Osteoblast (primary cell): ENCODE data around the gene CMYA5. TPM values are rescaled to one million over a fixed set of nuclear protein-coding genes. Genes with fewer than 3 reads are reported as not detected.

Experiments
- DNase-seq: peaks from one replicate; pipeline ENCODE4 v3.0.0; 2011; ENCODE audit warnings: low spot score, mixed read lengths; ENCODE audit not compliant: insufficient read length; ENCODE audit errors: missing footprints
- H2AFZ ChIP-seq: 2 replicates; pipeline ENCODE4 v1.6.0; 2011; ENCODE audit warnings: mild to moderate bottlenecking, low read length
- H3K27ac ChIP-seq: 2 replicates; pipeline ENCODE4 v1.5.1; 2011; ENCODE audit warnings: mild to moderate bottlenecking, low read depth, low read length, moderate library complexity
- H3K27me3 ChIP-seq: 2 replicates; pipeline ENCODE4 v1.6.0; 2012; ENCODE audit warnings: mild to moderate bottlenecking, control low read depth, inconsistent platforms, low read length, moderate library complexity; ENCODE audit not compliant: insufficient read depth
- H3K36me3 ChIP-seq: 2 replicates; pipeline ENCODE4 v1.5.1; 2011; ENCODE audit warnings: mild to moderate bottlenecking, low read length, control low read depth, moderate library complexity; ENCODE audit not compliant: insufficient read depth
- H3K4me1 ChIP-seq: 2 replicates; pipeline ENCODE4 v1.5.1; 2011; ENCODE audit warnings: mild to moderate bottlenecking, low read length, control low read depth, moderate library complexity; ENCODE audit not compliant: insufficient read depth
- H3K4me2 ChIP-seq: 2 replicates; pipeline ENCODE4 v1.6.0; 2011; ENCODE audit warnings: mild to moderate bottlenecking, low read length; ENCODE audit not compliant: insufficient read depth
- H3K4me3 ChIP-seq: fragments of 200-600 bp; sonication (generic); 3 replicates; pipeline ENCODE4 v1.5.1; 2012; ENCODE audit warnings: mild to moderate bottlenecking, low read length, inconsistent platforms; ENCODE audit not compliant: insufficient read depth
- H3K79me2 ChIP-seq: 2 replicates; pipeline ENCODE4 v1.6.0; 2012; ENCODE audit warnings: mild to moderate bottlenecking, low read length, control low read depth, inconsistent platforms; ENCODE audit not compliant: insufficient read depth
- H3K9me3 ChIP-seq: 2 replicates; pipeline ENCODE4 v1.5.1; 2011; ENCODE audit warnings: low read depth, low read length, control low read depth
- H4K20me1 ChIP-seq: 2 replicates; pipeline ENCODE4 v1.6.0; 2012; ENCODE audit warnings: mild to moderate bottlenecking, low read length, control low read depth; ENCODE audit not compliant: insufficient read depth
- CTCF ChIP-seq: IDR thresholded peaks from 2 replicates; pipeline ENCODE4 v1.5.1; 2011; ENCODE audit warnings: mild to moderate bottlenecking, low read depth, low read length, moderate library complexity; ENCODE audit errors: extremely low read depth
- total RNA-seq: library from RNA; depleted of rRNA; stranded (reverse); fragments of >200 nt; gene quantifications from 2 replicates; pipeline ENCODE4 v1.2.3, GENCODE V29; 2012

Gene CMYA5
- total RNA-seq, 1 donor: 2.2 TPM

DNA sequence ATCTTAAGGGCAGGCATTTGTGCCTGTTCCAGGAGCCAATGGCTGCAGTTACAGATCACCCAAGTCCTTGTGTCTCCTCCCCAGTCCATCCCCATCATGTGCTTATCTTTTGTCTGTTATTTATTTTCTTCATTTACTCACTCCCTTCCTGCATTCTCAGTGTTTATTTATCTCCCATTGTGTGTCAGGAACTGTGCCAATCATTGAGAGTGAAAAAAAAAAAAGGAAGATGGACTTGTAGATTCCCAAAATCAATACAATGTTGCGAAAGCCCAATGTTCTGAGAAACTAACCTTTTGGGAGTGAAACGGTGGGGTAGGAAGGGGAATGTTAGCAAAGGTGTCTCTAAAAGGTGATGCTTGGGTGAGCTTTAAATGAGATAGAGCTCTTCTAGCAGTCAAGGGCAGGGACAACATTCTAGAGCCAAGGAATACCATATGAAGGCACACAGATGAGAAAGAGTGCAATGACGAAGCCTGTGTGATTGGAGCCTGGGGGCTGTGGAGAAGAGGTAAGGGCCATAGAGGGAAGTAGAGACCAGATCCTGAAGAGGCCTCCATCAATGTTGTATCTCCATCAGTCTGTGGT is 53.0 kb downstream of the CMYA5 start:
- Histone ChIP-seq H3K79me2 (no peaks in the 10 kb centered on the region), H3K4me3 (no peak overlapping the region), H3K4me2 (no peak overlapping the region), H2AFZ (no peak overlapping the region), H4K20me1 (no peaks in the 10 kb centered on the region), H3K27me3 (no peaks in the 10 kb centered on the region), H3K9me3 (peaks cover 3% of the 10 kb centered on the region), H3K27ac (no peak overlapping the region), H3K4me1 (no peaks in the 10 kb centered on the region), H3K36me3 (no peaks in the 10 kb centered on the region)
- no peak for DNase-seq
- TF ChIP-seq CTCF: no peak

- Histone ChIP-seq H3K27me3 (no peaks in the 10 kb centered on the region), H3K36me3 (no peaks in the 10 kb centered on the region), H4K20me1 (no peaks in the 10 kb centered on the region), H3K4me1 (no peaks in the 10 kb centered on the region), H3K79me2 (no peaks in the 10 kb centered on the region), H3K27ac (no peak overlapping the region), H3K9me3 (peaks cover 3% of the 10 kb centered on the region), H2AFZ (no peak overlapping the region), H3K4me2 (no peak overlapping the region), H3K4me3 (no peak overlapping the region)
- DNase-seq: peak; percentile 82
- no peak for TF ChIP-seq CTCF
These were observed 54.4 kb downstream of the CMYA5 start for GRCh38 chr5:79743846-79744605.

DNA sequence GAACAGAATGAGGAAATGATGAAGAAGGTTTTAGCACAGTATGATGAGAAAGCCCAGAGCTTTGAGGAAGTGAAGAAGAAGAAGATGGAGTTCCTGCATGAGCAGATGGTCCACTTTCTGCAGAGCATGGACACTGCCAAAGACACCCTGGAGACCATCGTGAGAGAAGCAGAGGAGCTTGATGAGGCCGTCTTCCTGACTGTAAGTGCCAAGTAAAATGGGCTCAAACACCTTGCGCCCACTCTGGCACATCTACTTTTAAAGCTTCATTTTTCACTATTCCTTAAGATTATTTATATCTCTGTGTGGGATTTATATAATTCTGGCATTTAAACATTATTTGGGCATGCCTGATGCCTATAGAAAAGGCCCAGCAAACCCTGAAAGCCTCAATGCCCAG is 55.6 kb downstream of the CMYA5 start:
- no peaks in the 10 kb centered on the region for H3K36me3 ChIP-seq
- H3K27me3 ChIP-seq: peaks cover 4% of the 10 kb centered on the region
- H3K4me2 ChIP-seq: no peak overlapping the region
- no peaks in the 10 kb centered on the region for H3K79me2 ChIP-seq
- H4K20me1 ChIP-seq: no peaks in the 10 kb centered on the region
- no peak overlapping the region for H2AFZ ChIP-seq
- no peak for TF ChIP-seq CTCF
- H3K4me3 ChIP-seq: no peak overlapping the region
- no peaks in the 10 kb centered on the region for H3K4me1 ChIP-seq
- H3K9me3 ChIP-seq: peaks cover 3% of the 10 kb centered on the region
- no peak overlapping the region for H3K27ac ChIP-seq
- no peak for DNase-seq
